PC-3 (cell line): ENCODE results near the gene NOXA1.

Source experiments
- CTCF ChIP-seq: fragments of 300-600 bp; sonication (generic); conservative IDR thresholded peaks from 2 replicates; pipeline ENCODE4 v1.5.1; 2017; ENCODE audit warnings: antibody characterized with exemption, low read depth, mild to moderate bottlenecking, low read length
- EZH2 ChIP-seq: fragments of 300-600 bp; sonication (generic); IDR thresholded peaks from one replicate; pipeline ENCODE4 v1.6.1; 2017; ENCODE audit warnings: antibody characterized with exemption, mild to moderate bottlenecking, low read length; ENCODE audit not compliant: unreplicated experiment
- EZH2phosphoT487 ChIP-seq: fragments of 300-600 bp; sonication (generic); IDR thresholded peaks from 2 replicates; pipeline ENCODE4 v1.6.1; 2018; ENCODE audit warnings: mild to moderate bottlenecking, antibody characterized with exemption, low read length, borderline replicate concordance

- no peak for TF ChIP-seq CTCF
- no peak for TF ChIP-seq EZH2
- TF ChIP-seq EZH2phosphoT487 = no peak
These were observed 38.1 kb downstream of the NOXA1 start for GRCh38 chr9:137461316-137461662.
